OCI-LY7 (cell line): ENCODE measurements around the gene TUSC2. TPM values are rescaled to one million over a fixed set of nuclear protein-coding genes. Genes with fewer than 3 reads are reported as not detected.

ENCODE experiments used
- Bru-seq: library from RNA; stranded (reverse); fragments of 400-500 nt; gene quantifications from one replicate; lab custom pipeline; 2021; lab: Mats Ljungman, UMichigan
- BruChase-seq, 2 experiments: library from RNA; stranded (reverse); fragments of 400-500 nt; gene quantifications; one replicate each; lab custom pipeline; 2021; lab: Mats Ljungman, UMichigan
- BruUV-seq: library from RNA; stranded (reverse); fragments of 400-500 nt; replicated peaks from 2 replicates; lab custom pipeline; 2021; lab: Mats Ljungman, UMichigan
- CTCF ChIA-PET: fragments of 300-600 bp; sonication (Branson Sonifier 250); formaldehyde crosslinking; loops from one replicate; lab custom pipeline; 2022; ENCODE audit warnings: antibody characterized with exemption; ENCODE audit not compliant: unreplicated experiment; lab: Charles Lee
- POLR2A ChIA-PET: fragments of 300-600 bp; sonication (Branson Sonifier 250); formaldehyde crosslinking; loops from one replicate; lab custom pipeline; 2022; ENCODE audit warnings: antibody characterized with exemption; lab: Charles Lee
- DNase-seq: peaks from one replicate; pipeline ENCODE4 v3.0.0-alpha.2; 2015; ENCODE audit warnings: low spot score
- H2AFZ ChIP-seq: fragments of 200-600 bp; sonication (generic), shearing (Covaris generic); 2 replicates; pipeline ENCODE4 v1.6.1; 2014; ENCODE audit warnings: mild to moderate bottlenecking, antibody characterized with exemption, low read length, moderate library complexity
- H3K27ac ChIP-seq: fragments of 200-600 bp; sonication (generic); 2 replicates; pipeline ENCODE4 v1.5.1; 2014; ENCODE audit warnings: mixed run types, low read depth, mild to moderate bottlenecking, moderate library complexity, low read length, inconsistent platforms; ENCODE audit not compliant: poor library complexity, severe bottlenecking
- H3K36me3 ChIP-seq: fragments of 200-600 bp; sonication (generic); 2 replicates; pipeline ENCODE4 v1.6.1; 2014; ENCODE audit warnings: mild to moderate bottlenecking, antibody characterized with exemption, low read length, moderate library complexity, mixed read lengths; ENCODE audit not compliant: insufficient read depth
- H3K4me1 ChIP-seq: fragments of 200-600 bp; sonication (generic); 2 replicates; pipeline ENCODE4 v1.5.1; 2014; ENCODE audit warnings: mild to moderate bottlenecking, low read length; ENCODE audit not compliant: insufficient read depth, poor library complexity, severe bottlenecking
- H3K4me2 ChIP-seq: fragments of 200-600 bp; sonication (generic); 2 replicates; pipeline ENCODE4 v1.6.1; 2014; ENCODE audit warnings: mild to moderate bottlenecking, low read length
- H3K4me3 ChIP-seq: fragments of 200-600 bp; sonication (generic); 2 replicates; pipeline ENCODE4 v1.5.1; 2014; ENCODE audit warnings: mild to moderate bottlenecking, low read depth, low read length; ENCODE audit not compliant: poor library complexity, severe bottlenecking
- H3K79me2 ChIP-seq: fragments of 200-600 bp; sonication (generic); 2 replicates; pipeline ENCODE4 v1.6.1; 2016; ENCODE audit warnings: low read depth, mild to moderate bottlenecking, low read length, moderate library complexity, mixed read lengths; ENCODE audit not compliant: insufficient read depth
- H3K9me2 ChIP-seq: fragments of 200-600 bp; sonication (generic); 2 replicates; pipeline ENCODE4 v1.6.1; 2016; ENCODE audit warnings: mild to moderate bottlenecking, low read length, mixed read lengths; ENCODE audit not compliant: insufficient read depth
- H3K9me3 ChIP-seq: fragments of 200-600 bp; sonication (generic); 2 replicates; pipeline ENCODE4 v1.6.1; 2014; ENCODE audit warnings: mild to moderate bottlenecking, mixed run types, low read length, mixed read lengths
- H4K20me1 ChIP-seq: fragments of 200-600 bp; sonication (generic); 2 replicates; pipeline ENCODE4 v1.6.1; 2014; ENCODE audit warnings: mild to moderate bottlenecking, antibody characterized with exemption, low read length, moderate library complexity, mixed read lengths; ENCODE audit not compliant: insufficient read depth
- EZH2phosphoT487 ChIP-seq: fragments of 200-600 bp; sonication (generic); IDR thresholded peaks from 2 replicates; pipeline ENCODE4 v1.6.1; 2018; ENCODE audit warnings: low read depth, borderline replicate concordance, mild to moderate bottlenecking, mixed run types, antibody characterized with exemption, low read length, moderate library complexity, mixed read lengths
- intact Hi-C: fragments of 100-400 bp; cut with micrococcal nuclease; formaldehyde crosslinking; loops from one replicate; pipeline ENCODE4 v1.10.0; 2022; ENCODE audit not compliant: unreplicated experiment
- long read RNA-seq: library from polyadenylated mRNA; stranded (forward); transcript quantifications from one replicate; pipeline ENCODE4 v2.0.0, GENCODE V29; 2022
- total RNA-seq, 2 experiments: library from RNA; depleted of rRNA in 1 of 2; stranded (reverse); fragments of >200 nt in 1 of 2; shearing (Covaris generic) in 1 of 2; gene quantifications; 2 replicates each; pipeline ENCODE4 v1.2.3, GENCODE V29; 2014 to 2022
- TF ChIP-seq, protein P1 (sequence below): fragments of 200-600 bp; sonication (generic); conservative IDR thresholded peaks from 2 replicates; pipeline ENCODE4 v1.5.1; 2014; ENCODE audit warnings: mild to moderate bottlenecking, antibody characterized with exemption, low read length, moderate library complexity, mixed read lengths

The TUSC2 gene, protein sequence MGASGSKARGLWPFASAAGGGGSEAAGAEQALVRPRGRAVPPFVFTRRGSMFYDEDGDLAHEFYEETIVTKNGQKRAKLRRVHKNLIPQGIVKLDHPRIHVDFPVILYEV
- total RNA-seq (2014; rRNA removed; shearing (Covaris generic)), result 24.5 and 26.9 TPM in 2 replicates
- total RNA-seq (2022), result 20.2 and 20.4 TPM in 2 replicates
- Bru-seq, nascent RNA, result percentile 62 among the genes with signal in this experiment
- percentile 60 among the genes with signal in this experiment for BruChase-seq, experiment 1, labeled RNA remaining after a 6-hour chase
- BruChase-seq, experiment 2, labeled RNA remaining after a 2-hour chase, result percentile 82 among the genes with signal in this experiment
- long read RNA-seq, transcript TUSC2-201 (3 exons, 1,691 nt), result major isoform, 52 of 72 reads
- long read RNA-seq, partial matches to known transcripts, result 3 of 72 reads
- long read RNA-seq, other reads (novel, unspliced or antisense), result 13 of 72 reads

DNA sequence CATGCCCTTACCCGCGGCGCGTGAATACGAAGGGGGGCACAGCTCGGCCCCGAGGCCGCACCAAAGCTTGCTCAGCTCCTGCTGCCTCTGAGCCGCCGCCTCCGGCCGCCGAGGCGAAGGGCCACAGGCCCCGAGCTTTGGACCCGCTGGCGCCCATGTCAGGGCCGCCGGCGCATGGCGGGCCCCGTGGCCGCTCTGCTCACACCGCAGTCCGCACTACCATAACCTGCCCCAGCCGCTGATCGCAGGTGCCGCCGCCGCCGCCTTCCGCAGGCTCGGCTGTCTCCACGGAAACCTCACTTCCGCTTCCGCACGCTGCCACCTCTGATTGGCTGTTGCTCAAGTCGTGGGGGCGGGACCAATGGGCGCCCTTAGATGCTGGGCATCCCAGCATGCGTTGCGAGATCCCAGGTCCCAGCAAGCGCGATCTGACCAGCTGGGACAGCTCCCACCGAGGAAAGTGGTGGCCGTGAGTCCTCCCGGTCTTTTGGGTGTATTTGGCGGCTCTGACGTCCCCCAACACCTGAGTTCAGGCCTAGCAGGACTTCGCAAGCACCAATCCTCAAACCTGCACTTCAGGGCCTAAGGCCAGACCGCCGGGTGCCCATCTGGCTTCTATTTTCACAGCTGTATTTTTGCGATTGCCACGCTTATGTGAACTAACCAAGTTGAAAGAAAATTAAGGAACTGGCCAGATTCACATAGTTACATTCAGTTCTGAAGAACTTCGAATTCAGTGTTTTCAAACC lies at the start of gene TUSC2:
TSS of gene TUSC2 (minus strand) at position 281 of the 749 bp plus-strand sequence. CDS start at position 157, 124 bp downstream.
- intact Hi-C loops, result no loop called here
- Histone ChIP-seq H3K9me2 (no peaks in the 10 kb centered on the region), H3K79me2 (peaks cover 17% of the 10 kb centered on the region; the same call in 1 of the 2 replicates), H4K20me1 (no peaks in the 10 kb centered on the region), H3K36me3 (peaks cover 57% of the 10 kb centered on the region), H3K4me3 (peak within 1 kb of the TSS; percentile 88), H2AFZ (peak within 1 kb of the TSS; percentile 10; the same call in 1 of the 2 replicates), H3K27ac (peak within 1 kb of the TSS; percentile 26), H3K4me2 (peak within 1 kb of the TSS; percentile 71), H3K9me3 (no peaks in the 10 kb centered on the region), H3K4me1 (peaks cover 12% of the 10 kb centered on the region)
- CTCF ChIA-PET, result interaction anchor here (0.6 to 1.0 kb wide), 4 partner anchors 29 to 610 kb away, joined by 3 to 4 read pairs (median 3); partner anchors contain the start of genes HYAL3 and NAA80
- no peak for TF ChIP-seq EZH2phosphoT487
- TF ChIP-seq, protein P1, sequence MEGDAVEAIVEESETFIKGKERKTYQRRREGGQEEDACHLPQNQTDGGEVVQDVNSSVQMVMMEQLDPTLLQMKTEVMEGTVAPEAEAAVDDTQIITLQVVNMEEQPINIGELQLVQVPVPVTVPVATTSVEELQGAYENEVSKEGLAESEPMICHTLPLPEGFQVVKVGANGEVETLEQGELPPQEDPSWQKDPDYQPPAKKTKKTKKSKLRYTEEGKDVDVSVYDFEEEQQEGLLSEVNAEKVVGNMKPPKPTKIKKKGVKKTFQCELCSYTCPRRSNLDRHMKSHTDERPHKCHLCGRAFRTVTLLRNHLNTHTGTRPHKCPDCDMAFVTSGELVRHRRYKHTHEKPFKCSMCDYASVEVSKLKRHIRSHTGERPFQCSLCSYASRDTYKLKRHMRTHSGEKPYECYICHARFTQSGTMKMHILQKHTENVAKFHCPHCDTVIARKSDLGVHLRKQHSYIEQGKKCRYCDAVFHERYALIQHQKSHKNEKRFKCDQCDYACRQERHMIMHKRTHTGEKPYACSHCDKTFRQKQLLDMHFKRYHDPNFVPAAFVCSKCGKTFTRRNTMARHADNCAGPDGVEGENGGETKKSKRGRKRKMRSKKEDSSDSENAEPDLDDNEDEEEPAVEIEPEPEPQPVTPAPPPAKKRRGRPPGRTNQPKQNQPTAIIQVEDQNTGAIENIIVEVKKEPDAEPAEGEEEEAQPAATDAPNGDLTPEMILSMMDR, result no peak
- DNase-seq, result peak; percentile 99
- no TSS peak for BruUV-seq
- POLR2A ChIA-PET, result interaction anchor here (1.1 to 2.7 kb wide), 5 partner anchors 9 to 1172 kb away, joined by 4 to 28 read pairs (median 4); partner anchors contain the start of genes DCAF1, GNAI2, HYAL3 and NAA80

DNA sequence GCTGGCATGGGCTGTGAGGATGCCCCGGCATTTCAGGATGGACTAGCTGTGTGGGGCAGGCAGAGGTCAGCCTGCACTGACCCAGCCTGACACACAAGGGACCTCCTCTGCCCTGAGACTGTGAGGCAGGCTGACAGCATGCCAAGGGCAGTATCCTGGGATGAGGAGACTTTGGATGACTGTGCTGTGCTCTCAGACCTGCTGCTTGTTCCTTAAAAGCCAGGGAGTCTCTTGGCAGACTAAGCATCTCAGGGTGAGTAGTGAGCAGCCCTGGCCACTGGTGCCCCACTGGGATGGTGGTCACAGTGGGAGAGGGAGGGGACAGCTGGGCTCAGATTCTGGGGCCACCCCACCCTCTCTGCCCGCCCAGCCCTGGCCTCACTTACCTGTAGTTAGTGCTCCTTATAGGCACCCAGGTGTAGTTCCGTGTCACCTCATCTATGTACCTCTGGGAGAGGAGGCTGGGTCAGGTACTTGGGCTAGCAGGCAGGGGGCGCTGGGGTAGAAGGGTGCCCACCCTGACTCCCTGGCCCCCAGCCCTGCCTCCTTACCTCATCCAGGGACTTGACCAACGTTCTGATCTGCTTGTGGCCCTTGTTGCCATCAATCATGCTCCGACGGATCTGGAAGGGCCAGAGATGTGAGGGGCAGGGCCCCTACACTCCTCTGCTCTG lies 47.4 kb upstream of the TUSC2 start:
- TF ChIP-seq, protein P1, result peak; percentile 58
- no peak for TF ChIP-seq EZH2phosphoT487
- H3K36me3 ChIP-seq, result no peaks in the 10 kb centered on the region

More for the DNA sequence above, 47.4 kb upstream of the TUSC2 start:
- peak; percentile 24 for DNase-seq
- Histone ChIP-seq H3K9me2 (no peaks in the 10 kb centered on the region), H3K9me3 (no peaks in the 10 kb centered on the region), H4K20me1 (no peaks in the 10 kb centered on the region), H2AFZ (no peak overlapping the region), H3K27ac (no peak overlapping the region), H3K79me2 (no peaks in the 10 kb centered on the region), H3K4me3 (no peak overlapping the region), H3K4me1 (no peaks in the 10 kb centered on the region), H3K4me2 (no peak overlapping the region)
- intact Hi-C loops, result no loop called here
- CTCF ChIA-PET, result no interaction called here
- no TSS peak for BruUV-seq
- POLR2A ChIA-PET, result no interaction called here
